Mesendoderm (in vitro differentiated cells): ENCODE data around the gene KRTAP12-1.

Experiments used
- DNase-seq: peaks from one replicate; pipeline ENCODE4 v3.0.0; 2013
- H2AK5ac ChIP-seq: 2 replicates; pipeline ENCODE4 v1.6.1; 2013; ENCODE audit warnings: low read length, inconsistent platforms
- H2BK120ac ChIP-seq: 2 replicates; pipeline ENCODE4 v1.6.1; 2013; ENCODE audit warnings: low read depth, mild to moderate bottlenecking, low read length, moderate library complexity, mixed read lengths
- H2BK15ac ChIP-seq: replicated peaks from 2 replicates; pipeline ENCODE4 v1.6.1; 2013; ENCODE audit warnings: low read depth, mild to moderate bottlenecking, moderate library complexity
- H2BK5ac ChIP-seq: 2 replicates; pipeline ENCODE4 v1.6.1; 2013; ENCODE audit warnings: low read length, inconsistent platforms
- H3K18ac ChIP-seq: 2 replicates; pipeline ENCODE4 v1.6.1; 2013; ENCODE audit warnings: mild to moderate bottlenecking, low read length, mixed read lengths
- H3K23ac ChIP-seq: one replicate; pipeline ENCODE4 v1.6.1; 2013; ENCODE audit warnings: low read length
- H3K27ac ChIP-seq: 2 replicates; pipeline ENCODE4 v1.5.1; 2013; ENCODE audit warnings: low read depth, mild to moderate bottlenecking, inconsistent platforms, low read length, moderate library complexity
- H3K27me3 ChIP-seq: 2 replicates; pipeline ENCODE4 v1.6.1; 2013; ENCODE audit warnings: low read length, control low read depth, mild to moderate bottlenecking, inconsistent platforms; ENCODE audit not compliant: insufficient read depth, poor library complexity
- H3K36me3 ChIP-seq: 2 replicates; pipeline ENCODE4 v1.6.1; 2013; ENCODE audit warnings: low read length, inconsistent platforms; ENCODE audit not compliant: control insufficient read depth, insufficient read depth
- H3K4ac ChIP-seq: one replicate; pipeline ENCODE4 v1.6.1; 2013; ENCODE audit warnings: low read depth, mild to moderate bottlenecking, low read length, moderate library complexity
- H3K4me1 ChIP-seq: 2 replicates; pipeline ENCODE4 v1.6.1; 2013; ENCODE audit warnings: low read depth, low read length, inconsistent platforms; ENCODE audit not compliant: control insufficient read depth
- H3K4me2 ChIP-seq: 2 replicates; pipeline ENCODE4 v1.6.1; 2013; ENCODE audit warnings: low read length
- H3K4me3 ChIP-seq: 2 replicates; pipeline ENCODE4 v1.5.1; 2013; ENCODE audit warnings: mild to moderate bottlenecking, low read length
- H3K56ac ChIP-seq: one replicate; pipeline ENCODE4 v1.6.1; 2013; ENCODE audit warnings: low read length
- H3K79me1 ChIP-seq: 2 replicates; pipeline ENCODE4 v1.6.1; 2013; ENCODE audit warnings: low read length, inconsistent platforms
- H3K79me2 ChIP-seq: 2 replicates; pipeline ENCODE4 v1.6.1; 2013; ENCODE audit warnings: mild to moderate bottlenecking, low read length; ENCODE audit not compliant: control insufficient read depth, insufficient read depth
- H3K9ac ChIP-seq: 2 replicates; pipeline ENCODE4 v1.6.1; 2013; ENCODE audit warnings: low read length, inconsistent platforms
- H4K5ac ChIP-seq: one replicate; pipeline ENCODE4 v1.6.1; 2013; ENCODE audit warnings: low read length
- H4K8ac ChIP-seq: one replicate; pipeline ENCODE4 v1.6.1; 2013; ENCODE audit warnings: low read depth, mild to moderate bottlenecking, control low read depth, low read length, moderate library complexity
- WGBS: extraction: QIAGEN DNeasy Blood & Tissue Kit; methylation state at CpG from one replicate; pipeline ENCODE4 v1.1.7; 2013; ENCODE audit warnings: low lambda C conversion rate, missing lambda C conversion rate; ENCODE audit not compliant: insufficient coverage; ENCODE audit errors: extremely low coverage; 5-methylcytosine and 5-hydroxymethylcytosine counted together

Gene KRTAP12-1

DNA sequence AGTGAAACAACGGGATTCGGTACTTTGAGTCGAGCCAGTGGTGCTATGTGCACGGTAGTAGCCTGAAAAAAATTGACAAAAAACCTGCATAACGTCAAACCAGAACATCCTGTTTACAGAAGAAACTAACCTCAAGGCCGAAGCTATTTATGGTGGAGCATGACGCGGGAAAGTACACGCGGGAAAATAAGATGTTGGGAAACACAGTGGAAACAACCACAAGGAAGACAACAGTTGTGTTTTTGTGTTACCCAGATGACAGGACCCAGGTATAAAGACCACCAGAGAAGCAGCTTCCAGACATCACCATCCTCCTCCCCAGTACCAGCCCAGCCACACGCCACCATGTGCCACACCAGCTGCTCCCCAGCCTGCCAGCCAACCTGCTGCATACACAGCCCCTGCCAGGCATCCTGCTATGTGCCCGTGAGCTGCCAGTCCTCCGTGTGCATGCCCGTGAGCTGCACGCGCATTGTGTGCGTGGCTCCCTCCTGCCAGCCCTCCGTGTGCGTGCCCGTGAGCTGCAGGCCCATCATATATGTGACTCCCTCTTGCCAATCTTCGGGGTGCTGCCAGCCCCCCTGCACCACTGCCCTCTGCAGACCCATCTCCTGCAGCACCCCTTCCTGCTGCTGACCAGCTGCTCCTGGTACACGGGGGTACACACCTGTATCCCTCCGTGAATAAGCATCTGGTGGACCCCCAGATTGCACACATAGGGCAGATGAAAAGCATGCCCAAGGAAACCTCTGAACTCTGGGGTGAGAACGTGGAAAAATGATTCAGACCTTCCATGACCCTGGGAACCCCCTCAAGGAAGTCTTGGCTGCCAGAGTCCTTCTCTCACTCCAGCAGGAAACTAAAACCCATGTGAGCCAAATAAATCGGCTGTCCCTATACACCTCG lies 24.1 kb downstream of the KRTAP12-1 start, which contains the start of gene KRTAP12-3:
KRTAP12-3 (plus strand) TSS at position 298 of the 906 bp plus-strand sequence; CDS start at position 346, 48 bp downstream.
- H4K8ac ChIP-seq, result no peak within 1 kb of the TSS
- no peak within 1 kb of the TSS for H3K27ac ChIP-seq
- no peak within 1 kb of the TSS for H3K18ac ChIP-seq
- peaks cover 2% of the 10 kb centered on the region for H3K4me1 ChIP-seq
- H3K4ac ChIP-seq, result no peak within 1 kb of the TSS
- no peak within 1 kb of the TSS for H2BK15ac ChIP-seq
- H3K79me1 ChIP-seq, result no peaks in the 10 kb centered on the region
- H3K4me2 ChIP-seq, result no peak within 1 kb of the TSS
- no peaks in the 10 kb centered on the region for H3K36me3 ChIP-seq
- no peak within 1 kb of the TSS for H3K56ac ChIP-seq
- no peak within 1 kb of the TSS for H2BK5ac ChIP-seq
- no peaks in the 10 kb centered on the region for H3K79me2 ChIP-seq
- H2BK120ac ChIP-seq, result no peak within 1 kb of the TSS
- H3K4me3 ChIP-seq, result no peak within 1 kb of the TSS
- no peak within 1 kb of the TSS for H3K9ac ChIP-seq
- H3K27me3 ChIP-seq, result no peaks in the 10 kb centered on the region
- no CpG with 5 or more reads among the region's 26 CpGs for WGBS
- no peak within 1 kb of the TSS for H2AK5ac ChIP-seq
- no peak for DNase-seq
- no peak within 1 kb of the TSS for H4K5ac ChIP-seq
- H3K23ac ChIP-seq, result no peak within 1 kb of the TSS

DNA sequence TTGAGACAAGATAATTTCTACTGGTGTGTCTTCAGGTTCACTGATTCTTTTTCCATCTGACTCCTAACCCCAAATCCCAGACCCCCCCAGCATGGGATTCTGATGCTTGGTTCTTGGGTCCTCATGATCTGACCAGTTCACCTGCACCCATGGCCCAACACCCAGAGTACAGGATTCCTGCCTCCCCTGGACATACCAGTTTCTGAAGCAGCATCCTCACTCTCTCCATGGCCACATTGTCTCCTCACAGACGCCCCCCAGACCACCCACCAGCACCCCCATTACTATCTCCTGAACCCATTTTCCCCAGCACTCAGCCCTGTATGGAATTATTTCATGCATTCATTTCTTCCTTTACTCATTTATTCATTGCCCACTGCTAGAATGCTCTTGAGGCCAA lies 25.1 kb downstream of the KRTAP12-1 start:
- WGBS, result no CpG with 5 or more reads among the region's 1 CpG
- no peaks in the 10 kb centered on the region for H3K79me2 ChIP-seq
- no peak for DNase-seq

DNA sequence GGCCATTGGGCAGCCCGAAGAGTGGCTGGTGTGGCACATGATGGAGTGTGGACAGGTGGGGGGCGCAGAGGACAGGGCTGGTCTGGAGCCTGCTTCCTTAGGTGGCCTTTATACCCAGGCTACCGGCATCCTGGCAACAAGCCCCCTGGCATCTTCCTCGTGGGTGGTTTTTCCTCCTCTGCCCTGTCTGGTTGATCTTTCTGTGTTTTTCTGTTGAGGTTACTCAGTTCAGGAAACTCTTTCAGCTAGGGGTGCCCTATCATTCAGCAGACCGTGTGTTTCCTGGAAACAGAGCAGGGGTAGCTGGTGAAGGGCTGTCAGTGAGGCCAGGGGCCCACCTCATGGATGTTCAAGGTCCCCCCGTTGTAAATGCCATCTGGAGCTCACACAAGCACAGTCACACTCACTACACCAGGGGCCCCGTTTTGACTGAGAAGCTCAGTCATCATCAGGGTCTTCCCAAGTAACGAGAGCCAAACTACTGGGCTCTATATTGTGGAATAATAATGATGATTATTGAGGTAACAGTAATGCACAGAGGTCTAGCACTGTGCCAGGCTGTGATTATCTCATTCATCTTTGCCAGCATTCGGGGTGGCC lies 27.3 kb downstream of the KRTAP12-1 start, which contains the start of gene KRTAP12-4:
KRTAP12-4 (minus strand) TSS at position 84 of the 600 bp plus-strand sequence; CDS start at position 39, 45 bp downstream.
- H3K4me2 ChIP-seq, result no peak within 1 kb of the TSS

More for the DNA sequence above, 25.1 kb downstream of the KRTAP12-1 start:
- no peaks in the 10 kb centered on the region for H3K27me3 ChIP-seq
- no peak overlapping the region for H2BK5ac ChIP-seq
- H3K18ac ChIP-seq, result no peak overlapping the region
- H3K4ac ChIP-seq, result no peak overlapping the region
- no peaks in the 10 kb centered on the region for H3K36me3 ChIP-seq
- H3K27ac ChIP-seq, result no peak overlapping the region
- H4K8ac ChIP-seq, result no peak overlapping the region
- no peak overlapping the region for H3K56ac ChIP-seq
- no peak overlapping the region for H2BK15ac ChIP-seq
- no peak overlapping the region for H3K4me3 ChIP-seq
- H2AK5ac ChIP-seq, result no peak overlapping the region
- H4K5ac ChIP-seq, result no peak overlapping the region
- no peak overlapping the region for H3K9ac ChIP-seq
- H3K79me1 ChIP-seq, result no peaks in the 10 kb centered on the region
- H2BK120ac ChIP-seq, result no peak overlapping the region
- H3K4me1 ChIP-seq, result peaks cover 2% of the 10 kb centered on the region
- H3K23ac ChIP-seq, result no peak overlapping the region
- H3K4me2 ChIP-seq, result no peak overlapping the region

DNA sequence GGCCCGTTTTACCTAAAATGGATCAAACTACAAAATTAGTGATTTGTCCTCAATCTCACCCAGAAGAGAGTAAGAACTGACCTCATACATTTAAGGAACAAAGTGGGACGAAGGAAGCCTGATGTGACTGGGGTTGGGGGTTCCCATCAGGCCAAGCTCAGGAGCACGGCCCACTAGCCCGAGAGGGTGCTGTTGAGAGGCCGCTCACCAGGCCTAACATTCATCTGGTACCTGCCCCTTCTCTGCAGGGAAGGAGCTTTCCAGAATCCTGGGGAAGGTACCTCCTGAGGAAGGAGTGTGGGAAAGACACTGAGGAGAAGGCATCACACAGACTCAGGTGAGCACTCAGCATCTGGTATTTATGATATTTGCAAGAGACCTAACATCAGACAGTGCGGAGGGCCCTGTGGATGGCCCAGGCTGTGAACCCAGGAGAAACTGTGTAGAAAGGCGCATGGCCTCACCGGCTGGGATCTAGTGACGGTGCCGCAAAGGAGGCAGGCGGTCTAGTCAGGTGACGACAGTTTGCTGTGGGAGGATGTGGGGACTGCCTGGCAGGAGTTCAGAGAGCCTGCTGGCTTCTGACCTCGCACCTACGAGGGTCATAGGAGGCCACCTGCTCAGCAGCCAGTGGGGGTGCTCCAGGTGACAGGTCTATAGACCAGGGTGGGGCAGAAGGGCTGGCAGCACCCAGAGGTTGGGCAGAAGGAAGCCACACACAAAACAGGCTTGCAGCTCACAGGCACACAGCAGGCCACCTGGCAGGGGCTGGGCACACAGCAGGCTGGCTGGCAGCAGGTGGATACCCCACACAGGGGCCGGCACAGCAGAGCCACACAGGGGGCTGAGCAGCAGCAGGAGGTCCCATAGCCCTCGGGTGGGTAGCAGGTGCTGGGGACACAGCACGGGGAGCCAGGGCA lies 28.0 kb downstream of the KRTAP12-1 start:
- Histone ChIP-seq H3K4me1 (peaks cover under 1% of the 10 kb centered on the region), H3K56ac (no peak overlapping the region), H3K79me1 (no peaks in the 10 kb centered on the region), H4K5ac (no peak overlapping the region), H2BK120ac (no peak overlapping the region), H3K4me2 (no peak overlapping the region), H3K18ac (no peak overlapping the region), H2BK5ac (no peak overlapping the region), H3K79me2 (no peaks in the 10 kb centered on the region), H3K27ac (no peak overlapping the region), H3K4me3 (no peak overlapping the region), H3K27me3 (no peaks in the 10 kb centered on the region), H4K8ac (no peak overlapping the region), H3K36me3 (no peaks in the 10 kb centered on the region), H3K23ac (no peak overlapping the region), H2AK5ac (no peak overlapping the region), H2BK15ac (no peak overlapping the region), H3K4ac (no peak overlapping the region), H3K9ac (no peak overlapping the region)
- no CpG with 5 or more reads among the region's 17 CpGs for WGBS
- DNase-seq, result no peak

More for the DNA sequence above, 27.3 kb downstream of the KRTAP12-1 start, which contains the start of gene KRTAP12-4:
- Histone ChIP-seq H2BK5ac (no peak within 1 kb of the TSS), H2AK5ac (no peak within 1 kb of the TSS), H3K79me1 (no peaks in the 10 kb centered on the region), H3K9ac (no peak within 1 kb of the TSS), H3K27me3 (no peaks in the 10 kb centered on the region), H3K18ac (no peak within 1 kb of the TSS), H3K4ac (no peak within 1 kb of the TSS), H2BK15ac (no peak within 1 kb of the TSS), H3K27ac (no peak within 1 kb of the TSS), H3K4me3 (no peak within 1 kb of the TSS), H3K4me1 (peaks cover 2% of the 10 kb centered on the region), H3K79me2 (no peaks in the 10 kb centered on the region), H3K56ac (no peak within 1 kb of the TSS), H4K5ac (no peak within 1 kb of the TSS), H4K8ac (no peak within 1 kb of the TSS), H2BK120ac (no peak within 1 kb of the TSS), H3K36me3 (no peaks in the 10 kb centered on the region), H3K23ac (no peak within 1 kb of the TSS)
- WGBS, result no CpG with 5 or more reads among the region's 9 CpGs
- DNase-seq, result no peak

DNA sequence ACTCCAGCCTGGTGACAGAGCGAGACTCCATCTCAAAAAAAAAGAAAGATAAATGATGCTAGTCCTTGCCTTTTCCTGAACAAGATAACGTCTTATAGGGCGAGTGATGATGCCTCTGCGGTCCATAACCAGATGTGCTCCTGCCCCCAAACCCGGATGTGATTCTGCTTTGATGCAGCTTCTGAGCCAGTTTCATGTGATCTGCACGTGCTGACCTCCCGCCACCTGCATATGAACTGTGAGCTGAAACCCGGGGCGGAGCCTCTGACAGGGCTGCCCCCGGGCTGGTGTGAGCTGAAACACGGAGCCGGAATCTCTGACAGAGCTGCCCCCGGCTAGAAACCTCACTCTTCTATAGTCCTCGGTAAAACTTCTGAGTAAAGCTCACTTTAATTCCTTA lies 28.8 kb downstream of the KRTAP12-1 start:
- Histone ChIP-seq H3K23ac (no peak overlapping the region), H4K5ac (no peak overlapping the region), H3K4me1 (no peaks in the 10 kb centered on the region), H2BK5ac (no peak overlapping the region), H3K79me1 (no peaks in the 10 kb centered on the region), H3K27ac (no peak overlapping the region), H3K36me3 (no peaks in the 10 kb centered on the region), H3K4me2 (no peak overlapping the region), H2BK15ac (no peak overlapping the region), H3K4me3 (no peak overlapping the region), H3K4ac (no peak overlapping the region), H3K18ac (no peak overlapping the region), H3K56ac (no peak overlapping the region), H3K9ac (no peak overlapping the region), H3K79me2 (no peaks in the 10 kb centered on the region), H4K8ac (no peak overlapping the region), H3K27me3 (no peaks in the 10 kb centered on the region), H2AK5ac (no peak overlapping the region), H2BK120ac (no peak overlapping the region)
- no CpG with 5 or more reads among the region's 14 CpGs for WGBS
- DNase-seq, result no peak
